Tibial artery (tissue), 4 donors: ENCODE data around the gene RGS7.

Source experiments
- DNase-seq, 2 donors: peaks; one replicate each; pipeline ENCODE4 v3.0.0-alpha.2; 2019
- H3K27ac ChIP-seq, 2 donors: fragments of 200-600 bp; sonication (generic) in 1 of 2; 1 replicate in 1 of 2; 2 replicates in 1 of 2; pipeline ENCODE4 v1.5.1; 2018 to 2019; ENCODE audit warnings: mild to moderate bottlenecking in 1 of 2
- H3K27me3 ChIP-seq, 2 donors: fragments of 200-600 bp; sonication (generic) in 1 of 2; one replicate each; pipeline versions ENCODE4 v1.5.1 to v1.6.0; 2016 to 2019
- H3K36me3 ChIP-seq, 3 donors: fragments of 200-600 bp; sonication (generic) in 2 of 3; one replicate each; pipeline ENCODE4 v1.5.1; 2016 to 2019; ENCODE audit warnings: mild to moderate bottlenecking in 2 of 3
- H3K4me1 ChIP-seq, 4 donors: fragments of 200-600 bp; sonication (generic) in 2 of 4; 1 replicate in 3 of 4; 2 replicates in 1 of 4; pipeline ENCODE4 v1.5.1; 2016 to 2019
- H3K4me3 ChIP-seq, 2 donors: fragments of 200-600 bp; sonication (generic) in 1 of 2; 1 replicate in 1 of 2; 2 replicates in 1 of 2; pipeline ENCODE4 v1.5.1; 2018 to 2019; ENCODE audit warnings: mild to moderate bottlenecking in 2 of 2
- H3K9me3 ChIP-seq, 3 donors: fragments of 200-600 bp; sonication (generic) in 1 of 3; one replicate each; pipeline ENCODE4 v1.5.1; 2016 to 2019
- intact Hi-C: fragments of 100-400 bp; cut with DNase I; formaldehyde crosslinking; loops from one replicate; pipeline ENCODE4 v1.15.0; 2023; ENCODE audit warnings: low total_unique reads
- TF ChIP-seq, protein P1 (sequence below), 2 experiments: fragments of 200-600 bp in 1 of 2; fragments of 450-650 bp in 1 of 2; IDR thresholded peaks; one replicate each; pipeline ENCODE4 v1.5.1; 2017 to 2019; ENCODE audit warnings: antibody characterized with exemption in 2 of 2, mild to moderate bottlenecking in 1 of 2, moderate library complexity in 1 of 2

The RGS7 gene

GRCh38 chr1:241362350-241362749 is 5.3 kb upstream of the RGS7 start:
- Histone ChIP-seq H3K27ac (no peak overlapping the region), H3K36me3 (no peaks in the 10 kb centered on the region), H3K4me1 (peaks cover 0 to 1% (median under 1%) of the 10 kb centered on the region in 4 donors), H3K9me3 (no peaks in the 10 kb centered on the region), H3K4me3 (no peak overlapping the region), H3K27me3 (peaks cover 0 to 1% of the 10 kb centered on the region in 2 donors)
- no peak for DNase-seq
- TF ChIP-seq, protein P1, sequence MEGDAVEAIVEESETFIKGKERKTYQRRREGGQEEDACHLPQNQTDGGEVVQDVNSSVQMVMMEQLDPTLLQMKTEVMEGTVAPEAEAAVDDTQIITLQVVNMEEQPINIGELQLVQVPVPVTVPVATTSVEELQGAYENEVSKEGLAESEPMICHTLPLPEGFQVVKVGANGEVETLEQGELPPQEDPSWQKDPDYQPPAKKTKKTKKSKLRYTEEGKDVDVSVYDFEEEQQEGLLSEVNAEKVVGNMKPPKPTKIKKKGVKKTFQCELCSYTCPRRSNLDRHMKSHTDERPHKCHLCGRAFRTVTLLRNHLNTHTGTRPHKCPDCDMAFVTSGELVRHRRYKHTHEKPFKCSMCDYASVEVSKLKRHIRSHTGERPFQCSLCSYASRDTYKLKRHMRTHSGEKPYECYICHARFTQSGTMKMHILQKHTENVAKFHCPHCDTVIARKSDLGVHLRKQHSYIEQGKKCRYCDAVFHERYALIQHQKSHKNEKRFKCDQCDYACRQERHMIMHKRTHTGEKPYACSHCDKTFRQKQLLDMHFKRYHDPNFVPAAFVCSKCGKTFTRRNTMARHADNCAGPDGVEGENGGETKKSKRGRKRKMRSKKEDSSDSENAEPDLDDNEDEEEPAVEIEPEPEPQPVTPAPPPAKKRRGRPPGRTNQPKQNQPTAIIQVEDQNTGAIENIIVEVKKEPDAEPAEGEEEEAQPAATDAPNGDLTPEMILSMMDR (IDR thresholded peaks at IDR 0.05) = no peak
- intact Hi-C loops = no loop called here

- peak overlapping the region; percentile 44 to 54 for H3K4me3 ChIP-seq
- peaks cover 0 to 21% of the 10 kb centered on the region in 2 donors for H3K27me3 ChIP-seq
- intact Hi-C loops = no loop called here
- no peaks in the 10 kb centered on the region for H3K36me3 ChIP-seq
- no peak for DNase-seq
- H3K4me1 ChIP-seq = peaks cover 0 to 14% (median 7%) of the 10 kb centered on the region in 4 donors
- H3K9me3 ChIP-seq = no peaks in the 10 kb centered on the region
- TF ChIP-seq, protein P1 (IDR thresholded peaks at IDR 0.05) = no peak
- H3K27ac ChIP-seq = no peak overlapping the region
These were observed 648 bp upstream of the RGS7 start for GRCh38 chr1:241357366-241358340.

- DNase-seq = no peak
- H3K36me3 ChIP-seq = no peaks in the 10 kb centered on the region
- peaks cover 0 to 14% (median 7%) of the 10 kb centered on the region in 4 donors for H3K4me1 ChIP-seq
- intact Hi-C loops = no loop called here
- peaks cover 0 to 21% of the 10 kb centered on the region in 2 donors for H3K27me3 ChIP-seq
- TF ChIP-seq, protein P1 (IDR thresholded peaks at IDR 0.05) = no peak
- H3K27ac ChIP-seq = no peak overlapping the region
- H3K9me3 ChIP-seq = no peaks in the 10 kb centered on the region
- H3K4me3 ChIP-seq = no peak overlapping the region
These were observed 852 bp downstream of the RGS7 start for GRCh38 chr1:241356187-241356518.

DNA sequence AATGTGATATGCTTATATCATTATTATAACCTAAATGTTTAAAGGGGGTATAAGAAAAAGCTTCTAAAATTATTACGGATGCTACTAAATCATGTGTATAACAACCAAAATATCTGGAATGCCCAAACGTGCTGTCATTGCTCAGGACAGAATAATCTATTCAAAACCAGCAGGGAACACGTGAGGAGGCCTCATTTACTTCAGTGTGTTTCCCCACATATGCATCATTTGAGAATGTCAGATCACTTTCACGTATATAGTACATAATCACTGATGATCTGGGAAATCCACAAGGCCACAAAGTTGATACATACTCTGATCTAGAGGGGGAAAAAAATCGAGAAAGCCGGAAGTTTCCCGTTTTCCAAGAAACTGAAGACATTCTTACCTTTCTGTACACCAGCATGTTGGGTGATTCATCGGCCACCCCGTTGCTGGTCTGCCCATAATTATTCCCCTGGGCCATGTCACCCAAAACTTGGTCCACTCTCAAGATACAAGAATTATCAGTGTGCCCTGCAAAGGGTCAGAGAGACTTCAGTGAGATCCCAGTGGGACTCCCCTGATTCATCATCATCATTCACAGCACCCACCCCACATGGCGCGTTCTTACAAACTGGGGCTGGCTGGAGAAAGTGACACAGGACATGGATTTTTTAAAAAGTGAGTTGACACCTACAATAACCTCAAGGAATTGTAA is 1.5 kb downstream of the RGS7 start:
- intact Hi-C loops = no loop called here
- H3K9me3 ChIP-seq = no peaks in the 10 kb centered on the region
- peaks cover 0 to 14% (median 7%) of the 10 kb centered on the region in 4 donors for H3K4me1 ChIP-seq
- H3K4me3 ChIP-seq = no peak overlapping the region
- H3K27me3 ChIP-seq = peaks cover 0 to 21% of the 10 kb centered on the region in 2 donors
- no peaks in the 10 kb centered on the region for H3K36me3 ChIP-seq
- no peak for DNase-seq
- TF ChIP-seq, protein P1 (IDR thresholded peaks at IDR 0.05) = no peak
- no peak overlapping the region for H3K27ac ChIP-seq

DNA sequence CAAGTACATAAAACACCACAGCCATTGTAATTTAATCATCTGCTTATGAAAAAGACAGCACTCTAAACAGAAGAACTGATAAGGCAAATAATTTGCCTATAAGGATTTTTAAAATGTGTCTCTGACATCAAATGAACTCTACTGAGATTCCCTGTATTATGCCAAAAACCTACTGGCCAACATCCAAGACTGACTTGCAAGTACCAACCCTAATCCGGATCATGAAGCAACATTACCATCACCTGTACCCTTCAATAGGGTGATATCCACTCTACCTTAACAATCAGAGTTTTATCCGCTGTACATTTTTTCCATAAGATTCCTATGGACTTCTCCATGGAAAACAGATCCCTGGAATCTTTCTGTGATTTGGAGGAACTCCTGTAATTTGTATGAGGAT is 4.6 kb downstream of the RGS7 start:
- no peak for DNase-seq

More for the DNA sequence above, 4.6 kb downstream of the RGS7 start:
- Histone ChIP-seq H3K4me1 (peaks cover 0 to 14% (median 7%) of the 10 kb centered on the region in 4 donors), H3K27me3 (peaks cover 0 to 20% of the 10 kb centered on the region in 2 donors), H3K27ac (no peak overlapping the region), H3K9me3 (no peaks in the 10 kb centered on the region), H3K4me3 (no peak overlapping the region), H3K36me3 (no peaks in the 10 kb centered on the region)
- intact Hi-C loops = no loop called here
- TF ChIP-seq, protein P1 (IDR thresholded peaks at IDR 0.05) = no peak
